Osteocyte (in vitro differentiated cells): ENCODE measurements around the gene EEF1AKMT3. TPM values are rescaled to one million over a fixed set of nuclear protein-coding genes. Genes with fewer than 3 reads are reported as not detected.
"Not testable (repeated sequence)": the region's sequence is repeated elsewhere in the genome, so short reads cannot be mapped to it uniquely, and the experiment has no call there.

ENCODE experiments used
- DNase-seq: peaks from one replicate; pipeline ENCODE4 v3.0.0; 2021; ENCODE audit warnings: mixed read lengths; ENCODE audit not compliant: unreplicated experiment; ENCODE audit errors: extremely low spot score
- H3K27ac Mint-ChIP-seq: one replicate; pipeline ENCODE4 v1.8.0; 2021; ENCODE audit warnings: mild to moderate bottlenecking, mixed read lengths; ENCODE audit not compliant: unreplicated experiment
- H3K27me3 Mint-ChIP-seq: one replicate; pipeline ENCODE4 v1.8.0; 2021; ENCODE audit warnings: mixed read lengths; ENCODE audit not compliant: unreplicated experiment
- H3K36me3 Mint-ChIP-seq: one replicate; pipeline ENCODE4 v1.8.0; 2021; ENCODE audit warnings: mixed read lengths; ENCODE audit not compliant: unreplicated experiment
- H3K4me1 Mint-ChIP-seq: one replicate; pipeline ENCODE4 v1.8.0; 2021; ENCODE audit warnings: mixed read lengths; ENCODE audit not compliant: unreplicated experiment
- H3K4me3 Mint-ChIP-seq: one replicate; pipeline ENCODE4 v1.8.0; 2021; ENCODE audit warnings: mild to moderate bottlenecking, moderate library complexity, mixed read lengths; ENCODE audit not compliant: unreplicated experiment
- H3K9me3 Mint-ChIP-seq: one replicate; pipeline ENCODE4 v1.8.0; 2021; ENCODE audit warnings: mixed read lengths; ENCODE audit not compliant: unreplicated experiment
- CTCF ChIP-seq: fragments of 200-600 bp; sonication (generic); IDR thresholded peaks from 2 replicates; pipeline ENCODE4 v1.5.0; 2021; ENCODE audit warnings: antibody characterized with exemption, mild to moderate bottlenecking, moderate library complexity
- total RNA-seq: library from RNA; stranded (reverse); gene quantifications from 2 replicates; pipeline ENCODE4 v1.2.1, GENCODE V29; 2021

EEF1AKMT3 gene
- total RNA-seq, 1 donor from 2014 or later = 9.8 TPM

- Mint-ChIP-seq H3K4me3 (peak overlapping the region; percentile 45), H3K36me3 (peaks cover 8% of the 10 kb centered on the region), H3K4me1 (peaks cover 32% of the 10 kb centered on the region), H3K9me3 (no peaks in the 10 kb centered on the region), H3K27ac (no peak overlapping the region), H3K27me3 (peaks cover 7% of the 10 kb centered on the region)
- DNase-seq = no peak
- no peak for TF ChIP-seq CTCF
Observed at GRCh38 chr12:57770734-57771133, 1.7 kb upstream of the EEF1AKMT3 start.

GRCh38 chr12:57771236-57771872 is 1.1 kb upstream of the EEF1AKMT3 start:
- peak overlapping the region; percentile 98 for H3K4me3 Mint-ChIP-seq
- H3K27me3 Mint-ChIP-seq = peaks cover 4% of the 10 kb centered on the region
- DNase-seq = peak; percentile 91
- H3K27ac Mint-ChIP-seq = peak overlapping the region; percentile 99
- TF ChIP-seq CTCF = no peak
- H3K9me3 Mint-ChIP-seq = no peaks in the 10 kb centered on the region
- H3K4me1 Mint-ChIP-seq = peaks cover 28% of the 10 kb centered on the region
- H3K36me3 Mint-ChIP-seq = peaks cover 15% of the 10 kb centered on the region

GRCh38 chr12:57771873-57772428 is 463 bp upstream of the EEF1AKMT3 start, which contains the start of gene METTL1:
Gene METTL1, minus strand, starts transcription at chr12:57772105. Its CDS starts 22 bp downstream, at chr12:57772083.
- peak; percentile 97 for DNase-seq
- H3K4me1 Mint-ChIP-seq = peaks cover 22% of the 10 kb centered on the region
- H3K36me3 Mint-ChIP-seq = peaks cover 15% of the 10 kb centered on the region
- H3K4me3 Mint-ChIP-seq = peak within 1 kb of the TSS; percentile 98
- TF ChIP-seq CTCF = no peak
- H3K27ac Mint-ChIP-seq = peak within 1 kb of the TSS; percentile 99
- H3K27me3 Mint-ChIP-seq = no peaks in the 10 kb centered on the region
- H3K9me3 Mint-ChIP-seq = no peaks in the 10 kb centered on the region

GRCh38 chr12:57774634-57775033 is 2.2 kb downstream of the EEF1AKMT3 start:
- not testable (repeated sequence) for H3K9me3 Mint-ChIP-seq, H3K27me3 Mint-ChIP-seq, DNase-seq, H3K4me3 Mint-ChIP-seq, H3K27ac Mint-ChIP-seq
- Mint-ChIP-seq H3K36me3 (peaks cover 11% of the 10 kb centered on the region), H3K4me1 (peaks cover 22% of the 10 kb centered on the region)

- Mint-ChIP-seq H3K27ac (no peak overlapping the region), H3K36me3 (peaks cover 11% of the 10 kb centered on the region), H3K4me3 (no peak overlapping the region), H3K9me3 (no peaks in the 10 kb centered on the region), H3K27me3 (no peaks in the 10 kb centered on the region), H3K4me1 (peaks cover 23% of the 10 kb centered on the region)
- no peak for TF ChIP-seq CTCF
- no peak for DNase-seq
Observed at GRCh38 chr12:57775044-57775443, 2.6 kb downstream of the EEF1AKMT3 start.
